GM21786 (cell line): ENCODE measurements around the gene BANP.
"Not testable (repeated sequence)": the region's sequence is repeated elsewhere in the genome, so short reads cannot be mapped to it uniquely, and the experiment has no call there.

Source experiments
- ATAC-seq: cut with Tn5 transposase; IDR thresholded peaks from one replicate; pipeline ENCODE4 v1.9.1; 2021; ENCODE audit not compliant: unreplicated experiment

BANP gene

DNA sequence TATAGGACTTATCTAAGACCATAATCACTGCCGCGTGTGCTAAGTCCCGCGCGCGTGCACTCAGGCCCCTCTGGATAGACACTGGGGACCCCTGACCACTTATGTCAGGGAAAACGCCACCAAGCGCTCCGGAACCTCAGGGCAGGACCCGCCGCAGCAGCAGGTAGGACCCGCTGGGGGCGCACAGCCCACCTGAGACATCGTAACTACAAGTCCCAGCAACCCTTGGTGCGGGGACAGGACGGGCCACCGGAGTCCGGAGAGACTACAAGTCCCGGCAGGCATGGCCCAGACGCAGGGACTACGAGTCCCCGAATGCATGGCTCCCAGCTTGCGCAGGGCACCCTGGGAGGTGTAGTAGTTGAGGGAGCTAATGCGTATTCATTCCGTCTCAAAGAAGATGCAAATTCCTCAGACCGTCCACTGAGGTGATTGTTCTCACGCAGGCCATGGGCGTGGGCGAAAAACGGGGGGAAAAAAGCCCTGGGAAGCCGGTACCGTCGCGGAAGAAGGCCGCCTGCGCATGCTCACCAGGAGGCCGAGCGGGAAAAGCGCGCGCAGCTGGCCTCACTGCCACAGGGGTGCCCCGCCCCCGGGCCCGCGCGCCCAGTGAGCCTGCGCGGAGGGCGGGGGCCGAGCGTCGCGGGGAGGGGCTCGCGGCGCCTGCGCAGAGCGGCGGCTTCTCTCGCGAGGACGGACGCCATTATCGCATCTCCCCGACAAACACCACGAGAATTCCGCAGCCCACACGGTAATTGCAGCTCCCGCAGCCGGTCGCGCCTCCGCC, at the start of gene BANP:
Gene BANP, plus strand, starts transcription at position 670 of the 787 bp plus-strand sequence. CDS start 23,682 bp downstream, outside the sequence.
- peak; percentile 90 for ATAC-seq

DNA sequence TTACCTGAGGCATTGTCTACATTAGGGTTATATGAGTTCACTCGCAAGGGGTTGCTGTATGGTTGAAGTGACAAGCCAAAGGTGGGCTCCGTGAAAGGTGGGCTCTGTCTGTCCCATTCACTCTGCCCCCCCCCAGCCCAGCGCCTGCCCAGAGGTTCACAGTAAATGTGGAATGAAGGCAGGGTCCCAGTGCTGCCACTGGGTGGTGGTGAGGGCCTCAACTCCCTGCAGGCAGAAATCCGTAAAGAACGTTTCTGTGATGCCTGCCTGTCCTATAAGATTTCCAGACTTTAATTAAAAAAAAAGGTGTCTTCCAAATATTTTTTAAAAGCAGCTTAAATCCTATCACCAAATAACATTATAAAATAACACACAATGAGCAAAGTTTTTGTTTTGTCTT, 46.3 kb upstream of the BANP start:
- not testable (repeated sequence) for ATAC-seq

GRCh38 chr16:87905521-87905920, 45.7 kb upstream of the BANP start:
- ATAC-seq: not testable (repeated sequence)

- ATAC-seq: not testable (repeated sequence)
Measured at GRCh38 chr16:87908101-87908500, 43.1 kb upstream of the BANP start.

DNA sequence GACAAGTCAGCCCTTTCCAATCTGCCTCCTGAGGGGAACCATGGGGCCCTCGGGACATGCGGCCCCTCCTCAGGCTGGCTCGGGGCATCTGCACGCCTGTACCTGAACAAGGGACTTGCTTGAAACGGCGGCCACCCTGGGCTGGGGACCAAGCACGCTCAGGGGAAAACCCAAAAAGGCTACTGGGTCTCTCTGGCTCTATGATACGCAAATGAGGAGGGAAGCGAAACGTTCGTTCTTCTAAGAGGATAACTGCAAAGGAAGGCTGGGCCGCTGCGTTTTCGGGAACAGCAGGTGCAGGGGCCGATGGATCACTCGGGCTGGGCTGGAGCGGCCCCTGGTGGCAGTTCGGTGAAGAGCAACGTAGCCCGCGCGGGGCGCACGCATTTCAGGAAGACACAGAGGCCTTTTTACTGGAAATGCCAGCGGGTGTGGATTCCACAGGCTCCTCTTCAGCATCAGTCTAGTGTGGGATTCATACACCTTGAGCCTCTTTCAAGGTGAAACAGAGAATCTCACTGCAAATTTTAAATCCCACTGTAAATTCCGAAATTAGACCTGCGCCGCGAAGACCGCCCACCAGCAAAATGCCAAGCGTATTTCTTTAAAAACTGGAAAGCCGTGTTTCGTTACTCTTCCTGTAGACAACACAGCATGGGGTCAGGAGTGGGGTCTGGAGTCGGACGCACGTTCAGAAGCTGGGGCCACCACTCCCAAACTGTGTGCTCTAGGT, 41.9 kb upstream of the BANP start:
- peak; percentile 85 for ATAC-seq

- ATAC-seq: not testable (repeated sequence)
Measured at GRCh38 chr16:87911106-87911763, 40.0 kb upstream of the BANP start.

DNA sequence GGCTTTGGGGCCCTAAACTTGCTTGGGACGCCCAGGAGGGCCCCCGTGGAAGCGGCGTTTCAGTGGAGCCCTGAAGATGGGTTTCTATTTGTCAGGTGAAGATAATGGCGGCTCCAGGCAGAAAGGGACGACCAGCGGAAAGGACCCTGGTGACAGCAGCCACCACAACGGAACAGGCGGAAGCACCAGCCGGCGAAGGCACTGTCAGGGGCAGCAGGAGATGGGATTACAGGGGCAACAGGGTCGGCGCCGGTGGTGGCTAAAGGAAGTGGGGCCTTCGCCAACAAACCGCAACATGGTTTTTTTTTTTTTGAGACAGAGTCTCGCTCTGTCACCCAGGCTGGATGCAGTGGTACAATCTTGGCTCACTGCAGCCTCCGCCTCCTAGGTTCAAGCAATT, 38.5 kb upstream of the BANP start:
- ATAC-seq: not testable (repeated sequence)

DNA sequence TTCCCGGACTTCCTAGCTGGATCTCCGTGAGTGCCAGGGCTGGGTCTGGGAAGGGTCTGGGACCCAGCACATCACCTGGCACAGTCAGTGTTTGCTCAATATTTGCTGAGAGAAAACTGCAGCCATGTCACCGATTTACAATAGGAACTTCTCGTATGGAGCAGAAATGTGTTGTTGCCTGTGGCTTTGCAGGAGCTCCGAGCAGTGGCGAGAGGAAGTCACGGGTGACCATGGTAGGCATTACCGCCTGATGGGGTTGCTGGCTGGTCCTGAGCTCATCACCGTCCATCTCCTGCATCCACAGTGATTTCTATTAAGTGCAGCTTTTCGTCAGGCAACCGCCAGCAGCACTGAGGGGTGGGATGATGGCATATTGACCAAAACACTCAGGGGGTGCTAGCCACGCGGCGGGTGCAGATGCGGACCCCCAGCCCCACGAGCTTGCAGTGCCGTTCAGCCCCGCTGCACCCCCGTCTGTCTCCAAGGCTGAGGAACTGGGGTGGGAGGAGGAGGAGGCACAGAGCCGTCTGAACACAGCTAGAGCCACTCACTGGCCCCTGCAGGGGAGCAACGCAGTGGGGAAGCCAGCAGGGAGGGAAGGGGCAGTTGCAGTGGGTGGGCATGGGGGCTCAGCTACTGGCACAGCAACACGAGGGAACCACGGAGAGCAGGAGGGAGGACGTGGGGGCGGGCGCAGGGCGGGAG, 37.1 kb upstream of the BANP start:
- not testable (repeated sequence) for ATAC-seq

- ATAC-seq: no peak
Measured at GRCh38 chr16:87914812-87915211, 36.4 kb upstream of the BANP start.

DNA sequence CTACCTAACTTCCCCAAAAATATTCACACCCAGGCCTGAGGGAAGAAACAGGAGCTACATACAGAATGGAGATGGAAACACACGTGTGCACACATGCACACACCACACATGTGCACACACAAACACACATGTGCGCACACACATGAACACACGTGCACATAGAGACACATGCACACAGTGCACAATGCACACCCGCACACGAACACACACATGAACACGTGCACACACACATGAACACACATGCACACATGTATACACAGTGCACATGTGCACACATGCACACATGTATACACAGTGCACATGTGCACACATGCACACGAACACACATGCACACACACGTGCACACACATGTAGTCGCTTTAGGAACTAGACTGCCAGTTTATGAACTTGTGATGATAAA, 33.7 kb upstream of the BANP start:
- no peak for ATAC-seq

DNA sequence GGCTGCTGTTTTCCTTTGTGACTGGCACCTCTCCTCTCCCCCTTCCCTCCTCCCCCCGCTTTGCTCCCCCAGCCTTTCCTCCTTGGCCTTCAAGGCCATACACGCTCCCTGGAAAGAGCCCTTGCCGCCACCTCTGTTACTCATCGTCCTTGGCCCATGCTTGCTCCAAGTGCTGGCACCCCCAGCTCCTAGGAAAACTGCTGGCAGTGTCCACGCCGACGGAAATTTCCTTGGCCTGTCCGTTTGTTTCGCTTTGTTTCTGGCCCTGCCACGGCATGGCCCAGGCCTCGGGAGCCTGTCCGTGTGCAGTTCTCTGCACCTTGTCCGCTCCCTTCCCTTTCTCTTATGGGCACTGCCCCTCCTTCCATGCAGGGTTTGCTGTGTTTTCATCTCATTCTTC, 32.9 kb upstream of the BANP start:
- no peak for ATAC-seq

- ATAC-seq: no peak
Measured at GRCh38 chr16:87918866-87919680, 32.2 kb upstream of the BANP start.

- ATAC-seq: no peak
Measured at GRCh38 chr16:87919681-87919994, 31.6 kb upstream of the BANP start.

DNA sequence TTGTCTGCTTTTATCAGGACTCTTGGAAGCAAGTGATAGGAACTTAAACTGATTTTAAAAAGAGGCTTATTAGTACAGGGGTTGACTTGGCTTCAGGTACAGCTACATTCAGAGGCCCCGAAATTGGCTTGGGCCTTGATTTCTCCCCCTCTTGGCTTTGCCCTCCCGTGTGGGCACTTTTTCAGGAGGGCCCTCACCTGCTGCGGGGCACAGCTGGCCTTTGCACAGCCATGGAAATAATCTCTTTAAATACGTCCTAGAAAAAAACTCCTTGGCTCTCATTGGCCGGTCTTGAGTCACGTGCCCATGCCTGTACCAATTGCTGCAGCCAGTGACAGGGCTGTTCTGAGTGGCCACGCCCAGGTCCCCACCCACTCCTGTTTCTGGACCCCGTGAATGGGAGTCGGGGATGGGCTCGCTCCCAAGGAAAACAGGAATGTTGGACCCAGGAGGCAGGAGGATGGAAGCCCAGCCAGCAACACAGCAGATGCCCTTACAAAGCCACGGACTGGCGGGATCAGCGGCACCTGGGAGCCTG, 29.9 kb upstream of the BANP start:
- no peak for ATAC-seq

- no peak for ATAC-seq
Measured at GRCh38 chr16:87922250-87922871, 28.9 kb upstream of the BANP start.

DNA sequence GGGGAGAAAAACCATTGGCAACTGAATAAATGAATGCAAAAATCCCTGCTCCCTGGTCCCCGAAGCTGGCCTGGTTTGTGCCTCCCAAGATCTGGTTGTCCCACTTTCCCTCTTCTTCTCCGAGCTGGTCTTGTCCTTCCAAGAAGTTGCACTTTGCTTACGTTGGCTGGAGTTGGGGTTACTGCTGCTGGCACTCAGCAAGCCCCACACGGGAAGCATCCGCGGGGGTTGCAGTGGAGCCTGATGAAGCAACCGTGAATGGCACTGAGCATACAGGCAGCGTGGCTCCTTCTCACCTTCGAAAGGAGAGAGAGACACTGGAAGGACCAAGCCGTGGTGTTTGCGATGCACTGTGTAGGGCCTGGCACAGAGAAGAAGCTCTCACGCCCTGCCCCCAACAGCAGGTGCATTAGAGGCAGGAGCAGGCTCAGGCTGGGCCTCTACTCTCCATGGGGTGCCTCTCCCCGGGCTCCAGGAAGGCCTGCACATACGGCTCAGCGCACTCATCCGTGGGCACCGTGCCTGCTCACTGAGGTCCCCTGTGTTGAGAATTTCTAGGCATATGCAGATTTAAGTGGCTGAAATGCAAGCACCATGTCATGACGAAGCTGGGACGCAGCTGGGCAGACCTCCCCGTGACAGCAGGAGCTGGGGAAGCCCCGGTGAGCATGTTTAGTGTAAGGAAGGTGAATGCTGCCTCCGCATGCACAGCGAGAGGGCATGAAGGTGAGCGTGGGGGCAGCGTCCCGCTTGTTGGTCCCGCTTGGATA, 27.0 kb upstream of the BANP start:
- ATAC-seq: peak; percentile 85

DNA sequence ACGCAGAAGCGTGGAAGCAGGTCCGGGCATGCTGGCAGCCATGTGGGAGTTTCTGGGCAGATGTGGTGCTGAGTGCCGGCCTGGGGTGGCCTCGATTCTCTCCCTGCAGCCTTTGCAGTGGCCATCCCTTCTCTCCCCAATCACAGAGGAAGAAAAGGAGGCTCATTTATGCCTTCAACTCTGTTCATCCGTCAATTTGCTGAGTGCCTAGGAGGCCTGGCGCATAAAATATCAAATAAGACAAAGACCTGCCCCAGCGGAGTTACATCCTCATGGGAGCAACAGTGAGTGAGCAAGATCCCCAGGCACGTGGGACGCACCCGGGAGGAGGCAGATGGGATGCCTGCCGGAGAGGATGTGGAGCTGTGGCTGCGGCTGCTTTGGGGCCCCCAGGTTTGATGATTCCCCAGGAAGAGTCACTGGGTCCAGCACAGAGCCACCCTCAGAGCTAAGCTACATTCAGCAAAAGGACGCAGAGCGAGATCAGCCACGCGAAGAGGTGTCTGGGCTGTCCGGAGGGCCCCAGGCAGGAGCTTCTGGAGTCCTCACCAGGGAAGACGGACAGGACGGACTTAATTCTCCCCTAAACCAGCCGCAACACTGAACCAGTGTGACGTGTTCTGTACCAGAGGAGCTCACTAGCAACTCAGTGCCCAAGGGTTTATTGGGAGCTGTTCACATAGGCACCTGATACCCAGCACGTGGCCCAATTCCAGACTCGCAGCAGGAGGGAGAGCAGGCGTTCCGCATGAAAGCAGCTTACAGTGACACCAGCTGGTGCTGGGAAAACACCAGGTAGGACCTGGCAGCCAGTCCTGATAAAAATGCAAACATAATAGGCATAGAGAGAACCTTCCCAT, 26.2 kb upstream of the BANP start:
- no peak for ATAC-seq
